ENCODE results near the gene STAC3.

DNA sequence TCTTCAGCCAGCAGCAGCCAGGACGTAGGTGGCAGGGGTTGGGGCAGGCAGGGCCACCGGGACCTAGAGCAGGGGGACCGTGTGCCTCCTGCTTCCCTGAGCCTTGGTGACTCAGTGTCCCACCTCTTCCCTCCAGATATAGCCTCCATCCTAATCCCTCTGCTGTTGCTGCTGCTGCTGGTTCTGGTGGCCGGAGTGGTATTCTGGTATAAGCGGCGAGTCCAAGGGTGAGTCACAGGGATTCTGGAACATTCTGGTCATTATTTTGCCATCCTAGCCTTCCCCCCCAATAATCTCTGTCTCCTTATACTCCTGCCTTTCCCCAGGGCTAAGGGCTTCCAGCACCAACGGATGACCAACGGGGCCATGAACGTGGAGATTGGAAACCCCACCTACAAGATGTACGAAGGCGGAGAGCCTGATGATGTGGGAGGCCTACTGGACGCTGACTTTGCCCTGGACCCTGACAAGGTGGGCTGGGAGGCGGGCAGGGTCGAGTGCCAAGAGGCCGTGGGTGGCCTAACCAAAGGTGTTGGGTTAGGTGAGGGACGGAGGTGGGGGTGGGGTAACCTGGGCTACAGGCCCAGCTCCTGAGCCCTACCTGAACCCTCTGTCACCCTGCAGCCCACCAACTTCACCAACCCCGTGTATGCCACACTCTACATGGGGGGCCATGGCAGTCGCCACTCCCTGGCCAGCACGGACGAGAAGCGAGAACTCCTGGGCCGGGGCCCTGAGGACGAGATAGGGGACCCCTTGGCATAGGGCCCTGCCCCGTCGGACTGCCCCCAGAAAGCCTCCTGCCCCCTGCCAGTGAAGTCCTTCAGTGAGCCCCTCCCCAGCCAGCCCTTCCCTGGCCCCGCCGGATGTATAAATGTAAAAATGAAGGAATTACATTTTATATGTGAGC lies 38.9 kb downstream of the STAC3 start:
- TF ChIP-seq POLR2A (IDR thresholded peaks at IDR 0.05): no peak
- TF ChIP-seq, protein P1, sequence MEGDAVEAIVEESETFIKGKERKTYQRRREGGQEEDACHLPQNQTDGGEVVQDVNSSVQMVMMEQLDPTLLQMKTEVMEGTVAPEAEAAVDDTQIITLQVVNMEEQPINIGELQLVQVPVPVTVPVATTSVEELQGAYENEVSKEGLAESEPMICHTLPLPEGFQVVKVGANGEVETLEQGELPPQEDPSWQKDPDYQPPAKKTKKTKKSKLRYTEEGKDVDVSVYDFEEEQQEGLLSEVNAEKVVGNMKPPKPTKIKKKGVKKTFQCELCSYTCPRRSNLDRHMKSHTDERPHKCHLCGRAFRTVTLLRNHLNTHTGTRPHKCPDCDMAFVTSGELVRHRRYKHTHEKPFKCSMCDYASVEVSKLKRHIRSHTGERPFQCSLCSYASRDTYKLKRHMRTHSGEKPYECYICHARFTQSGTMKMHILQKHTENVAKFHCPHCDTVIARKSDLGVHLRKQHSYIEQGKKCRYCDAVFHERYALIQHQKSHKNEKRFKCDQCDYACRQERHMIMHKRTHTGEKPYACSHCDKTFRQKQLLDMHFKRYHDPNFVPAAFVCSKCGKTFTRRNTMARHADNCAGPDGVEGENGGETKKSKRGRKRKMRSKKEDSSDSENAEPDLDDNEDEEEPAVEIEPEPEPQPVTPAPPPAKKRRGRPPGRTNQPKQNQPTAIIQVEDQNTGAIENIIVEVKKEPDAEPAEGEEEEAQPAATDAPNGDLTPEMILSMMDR (IDR thresholded peaks at IDR 0.05): no peak

Measured in prostate gland (tissue), 2 donors.